Lung (tissue), 12 donors: ENCODE measurements around the gene CLEC10A. TPM values are rescaled to one million over a fixed set of nuclear protein-coding genes. Genes with fewer than 3 reads are reported as not detected.
"Not testable (repeated sequence)": the region's sequence is repeated elsewhere in the genome, so short reads cannot be mapped to it uniquely, and the experiment has no call there.

Source experiments
- ATAC-seq: fragments of 200-7000 bp; cut with Tn5 transposase; one replicate; pipeline ENCODE4 v1.9.1; 2020; ENCODE audit warnings: moderate number of reproducible peaks; ENCODE audit not compliant: insufficient read depth, low FRiP score
- DNase-seq, 3 donors: peaks; one replicate each; pipeline ENCODE4 v3.0.0-alpha.2; 2013 to 2017
- H3K27ac ChIP-seq, 2 donors: one replicate each; pipeline ENCODE4 v1.5.1; 2013; ENCODE audit warnings: mild to moderate bottlenecking in 2 of 2, moderate library complexity in 2 of 2, control low read depth in 1 of 2, inconsistent platforms in 1 of 2, low read depth in 1 of 2, low read length in 1 of 2
- H3K27me3 ChIP-seq, 3 donors: one replicate each; pipeline ENCODE4 v1.5.1; 2013; ENCODE audit warnings: low read length in 2 of 3; ENCODE audit not compliant: control insufficient read depth in 3 of 3, insufficient read depth in 3 of 3
- H3K36me3 ChIP-seq, 4 donors: one replicate each; pipeline ENCODE4 v1.5.1; 2013; ENCODE audit warnings: low read length in 4 of 4, mild to moderate bottlenecking in 1 of 4, moderate library complexity in 1 of 4; ENCODE audit not compliant: control insufficient read depth in 4 of 4, insufficient read depth in 4 of 4
- H3K4me1 ChIP-seq, 5 donors: one replicate each; pipeline ENCODE4 v1.5.1; 2013; ENCODE audit warnings: low read length in 5 of 5, mild to moderate bottlenecking in 2 of 5, moderate library complexity in 1 of 5; ENCODE audit not compliant: control insufficient read depth in 5 of 5, insufficient read depth in 5 of 5
- H3K4me3 ChIP-seq: one replicate; pipeline ENCODE4 v1.5.1; 2013; ENCODE audit warnings: mild to moderate bottlenecking, control low read depth, moderate library complexity
- H3K9ac ChIP-seq, 2 donors: one replicate each; pipeline ENCODE4 v1.5.1; 2013; ENCODE audit warnings: low read length in 2 of 2, control low read depth in 1 of 2; ENCODE audit not compliant: insufficient read depth in 1 of 2
- H3K9me3 ChIP-seq, 4 donors: one replicate each; pipeline ENCODE4 v1.5.1; 2013; ENCODE audit warnings: low read length in 3 of 4, mild to moderate bottlenecking in 1 of 4, moderate library complexity in 1 of 4; ENCODE audit not compliant: control insufficient read depth in 4 of 4, insufficient read depth in 3 of 4
- WGBS, 2 donors: extraction: QIAGEN DNeasy Blood & Tissue Kit; methylation state at CpG; one replicate each; pipeline ENCODE4 v1.1.7; 2013; 5-methylcytosine and 5-hydroxymethylcytosine counted together
- polyA plus RNA-seq, 2 donors: library from polyadenylated mRNA; stranded (reverse); fragments of 200-250 nt; gene quantifications; one replicate each; pipeline ENCODE4 v1.2.1, GENCODE V29; 2013
- total RNA-seq, 2 donors: library from RNA; depleted of rRNA in 1 of 2; stranded (reverse); fragments of >200 nt in 1 of 2; gene quantifications; one replicate each; pipeline ENCODE4 v1.2.1, GENCODE V29; 2014 to 2021
- TF ChIP-seq, protein P1 (sequence below): IDR thresholded peaks from 2 replicates; pipeline ENCODE4 v1.5.1; 2012; ENCODE audit warnings: mild to moderate bottlenecking; ENCODE audit errors: control extremely low read depth, extremely low read depth
- donor health status: control.
- donor health status: control.
- donor health status: Bipolar disorder and iron deficiency.
- donor health status: healthy.
- donor health status: DM: yes; HTN: yes; CAD: no.

The CLEC10A gene
- total and polyA plus RNA-seq, 4 donors: 3.7 to 18.4 (median 9.0) TPM

DNA sequence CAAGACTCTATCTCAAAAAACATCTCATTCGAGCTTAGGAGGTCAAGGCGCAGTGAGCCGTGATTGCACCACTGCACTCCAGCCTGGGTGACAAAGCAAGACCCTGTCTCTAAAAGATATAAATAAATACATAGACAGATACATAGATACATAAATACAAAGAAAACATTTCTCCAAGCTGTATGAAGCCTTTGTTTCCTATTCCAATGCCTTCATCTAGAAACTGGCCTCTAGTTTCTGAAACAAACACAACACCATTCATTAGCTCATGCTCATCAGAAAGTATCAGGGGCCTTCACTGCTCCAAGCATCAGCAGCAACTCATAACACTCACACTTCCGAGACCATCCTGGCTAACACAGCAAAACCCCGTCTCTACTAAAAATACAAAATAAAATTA lies 44.9 kb upstream of the CLEC10A start:
- Histone ChIP-seq H3K27me3 (no peaks in the 10 kb centered on the region), H3K36me3 (no peaks in the 10 kb centered on the region)

DNA sequence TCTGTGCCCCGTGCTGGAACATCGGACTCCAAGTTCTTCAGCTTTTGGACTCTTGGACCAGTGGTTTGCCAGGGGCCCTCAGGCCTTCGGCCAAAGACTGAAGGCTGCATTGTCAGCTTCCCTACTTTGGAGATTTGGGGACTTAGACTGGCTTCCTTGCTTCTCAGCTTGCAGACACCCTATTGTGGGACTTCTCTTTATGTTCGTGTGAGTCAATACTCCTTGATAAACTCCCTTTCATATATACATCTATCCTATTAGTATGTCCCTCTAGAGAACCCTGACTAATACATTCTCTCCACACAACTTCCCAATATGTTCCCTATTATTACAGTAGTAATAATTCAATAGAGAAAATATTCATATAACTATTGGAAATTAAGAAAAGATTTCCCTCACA lies 43.8 kb upstream of the CLEC10A start:
- DNase-seq: no peak
- no peaks in the 10 kb centered on the region for H3K36me3 ChIP-seq

More for the DNA sequence above, 44.9 kb upstream of the CLEC10A start:
- WGBS, 2 donors: 85 to 88% methylated on average over 5 of the region's 5 CpGs
- no peak for ATAC-seq
- H3K9me3 ChIP-seq: no peaks in the 10 kb centered on the region
- DNase-seq: no peak
- no peak overlapping the region for H3K4me3 ChIP-seq
- TF ChIP-seq, protein P1, sequence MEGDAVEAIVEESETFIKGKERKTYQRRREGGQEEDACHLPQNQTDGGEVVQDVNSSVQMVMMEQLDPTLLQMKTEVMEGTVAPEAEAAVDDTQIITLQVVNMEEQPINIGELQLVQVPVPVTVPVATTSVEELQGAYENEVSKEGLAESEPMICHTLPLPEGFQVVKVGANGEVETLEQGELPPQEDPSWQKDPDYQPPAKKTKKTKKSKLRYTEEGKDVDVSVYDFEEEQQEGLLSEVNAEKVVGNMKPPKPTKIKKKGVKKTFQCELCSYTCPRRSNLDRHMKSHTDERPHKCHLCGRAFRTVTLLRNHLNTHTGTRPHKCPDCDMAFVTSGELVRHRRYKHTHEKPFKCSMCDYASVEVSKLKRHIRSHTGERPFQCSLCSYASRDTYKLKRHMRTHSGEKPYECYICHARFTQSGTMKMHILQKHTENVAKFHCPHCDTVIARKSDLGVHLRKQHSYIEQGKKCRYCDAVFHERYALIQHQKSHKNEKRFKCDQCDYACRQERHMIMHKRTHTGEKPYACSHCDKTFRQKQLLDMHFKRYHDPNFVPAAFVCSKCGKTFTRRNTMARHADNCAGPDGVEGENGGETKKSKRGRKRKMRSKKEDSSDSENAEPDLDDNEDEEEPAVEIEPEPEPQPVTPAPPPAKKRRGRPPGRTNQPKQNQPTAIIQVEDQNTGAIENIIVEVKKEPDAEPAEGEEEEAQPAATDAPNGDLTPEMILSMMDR: no peak
- no peak overlapping the region for H3K9ac ChIP-seq
- H3K27ac ChIP-seq: no peak overlapping the region
- no peaks in the 10 kb centered on the region for H3K4me1 ChIP-seq

DNA sequence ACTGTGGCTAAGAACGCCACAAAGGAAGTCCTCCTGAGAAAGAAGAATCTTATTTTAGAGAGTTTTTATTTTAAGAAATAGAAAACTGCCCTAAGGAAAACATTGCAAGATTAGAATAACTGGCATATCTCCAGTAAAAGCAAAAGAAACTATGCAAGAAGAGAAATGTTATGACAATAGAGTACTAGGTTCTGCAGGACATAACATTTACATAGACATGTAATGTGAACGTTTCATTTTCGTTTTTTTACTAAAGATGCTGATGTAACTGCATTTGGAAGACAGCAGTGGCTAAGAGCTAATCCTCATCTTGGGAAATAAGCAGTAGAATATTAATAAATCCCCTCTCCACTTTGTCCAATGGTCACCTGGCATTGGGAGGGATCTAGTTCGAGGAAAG lies 42.3 kb upstream of the CLEC10A start:
- WGBS, 2 donors: 34 to 46% methylated on average over 4 of the region's 4 CpGs
- TF ChIP-seq, protein P1: no peak

More for the DNA sequence above, 43.8 kb upstream of the CLEC10A start:
- TF ChIP-seq, protein P1: no peak
- Histone ChIP-seq H3K9me3 (no peaks in the 10 kb centered on the region), H3K4me3 (no peak overlapping the region), H3K27ac (no peak overlapping the region), H3K4me1 (no peaks in the 10 kb centered on the region), H3K9ac (no peak overlapping the region), H3K27me3 (no peaks in the 10 kb centered on the region)
- ATAC-seq: no peak
- 85 to 88% methylated on average over 4 of the region's 4 CpGs for WGBS, 2 donors

DNA sequence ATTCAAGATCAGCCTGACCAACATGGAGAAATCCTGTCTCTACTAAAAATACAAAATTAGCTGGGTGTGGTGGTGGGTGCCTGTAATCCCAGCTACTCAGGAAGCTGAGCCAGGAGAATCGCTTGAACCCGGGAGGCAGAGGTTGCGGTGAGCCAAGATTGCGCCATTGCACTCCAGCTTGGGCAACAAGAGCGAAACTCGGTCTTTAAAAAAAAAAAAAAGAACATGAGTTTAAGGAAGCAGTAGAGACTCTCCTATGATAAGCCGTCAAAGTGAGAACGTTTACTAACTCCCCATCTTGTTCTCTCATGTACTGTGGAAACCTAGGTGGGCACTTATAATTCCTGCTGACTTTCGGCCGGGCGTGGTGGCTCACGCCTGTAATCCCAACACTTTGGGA lies 40.6 kb upstream of the CLEC10A start:
- not testable (repeated sequence) for ATAC-seq, H3K9me3 ChIP-seq, H3K27ac ChIP-seq, H3K4me1 ChIP-seq, H3K4me3 ChIP-seq, H3K9ac ChIP-seq, DNase-seq, H3K27me3 ChIP-seq, H3K36me3 ChIP-seq
- 37 to 55% methylated on average over 12 of the region's 12 CpGs for WGBS, 2 donors

More for the DNA sequence above, 42.3 kb upstream of the CLEC10A start:
- H3K36me3 ChIP-seq: no peaks in the 10 kb centered on the region
- H3K27me3 ChIP-seq: no peaks in the 10 kb centered on the region
- H3K27ac ChIP-seq: no peak overlapping the region
- no peak for ATAC-seq
- peaks cover 0 to 1% (median 0%) of the 10 kb centered on the region in 4 donors for H3K9me3 ChIP-seq
- no peaks in the 10 kb centered on the region for H3K4me1 ChIP-seq
- DNase-seq: no peak
- no peak overlapping the region for H3K9ac ChIP-seq
- H3K4me3 ChIP-seq: no peak overlapping the region
